ENCODE measurements around the gene TBXAS1.

The TBXAS1 gene

DNA sequence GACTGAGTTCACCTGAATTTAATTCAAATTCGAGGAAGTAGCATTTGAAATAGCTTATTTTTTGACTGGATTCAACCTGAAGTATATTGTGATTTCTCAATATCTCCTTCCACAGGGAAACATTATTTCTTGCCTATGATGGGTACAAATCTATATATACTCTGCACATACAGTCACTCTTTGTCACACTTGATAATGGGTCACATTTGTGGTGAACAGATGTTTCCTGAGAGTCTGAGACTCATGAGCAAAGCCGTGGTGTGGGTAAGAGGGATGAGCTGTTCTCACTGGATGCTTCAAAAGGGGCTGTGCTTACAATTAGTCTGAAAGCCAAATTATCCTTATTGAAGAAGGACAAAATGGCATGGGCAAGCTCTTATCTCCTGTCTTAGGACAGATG, 18.0 kb upstream of the TBXAS1 start:
- no peaks in the 10 kb centered on the region for H3K79me2 ChIP-seq (ENCODE audit: control insufficient read depth, low read length)
- H3F3A ChIP-seq (ENCODE audit: control insufficient read depth, insufficient read depth), result no peaks in the 10 kb centered on the region
- H3K4me3 ChIP-seq (ENCODE audit: low read length), result no peak overlapping the region
- H3K9me2 ChIP-seq (replicated peaks; ENCODE audit: control insufficient read depth, low read length), result no peaks in the 10 kb centered on the region
- H3K4me2 ChIP-seq (ENCODE audit: low read length), result no peak overlapping the region
- peaks cover 9% of the 10 kb centered on the region; the same call in 1 of the 2 replicates for H3K27me3 ChIP-seq (ENCODE audit: control insufficient read depth, low read length)
- no peaks in the 10 kb centered on the region for H4K20me1 ChIP-seq (ENCODE audit: control insufficient read depth, insufficient read depth, low read depth, low read length)
- H3K4me1 ChIP-seq (ENCODE audit: control insufficient read depth, low read length), result no peaks in the 10 kb centered on the region
- TF ChIP-seq, protein P1, sequence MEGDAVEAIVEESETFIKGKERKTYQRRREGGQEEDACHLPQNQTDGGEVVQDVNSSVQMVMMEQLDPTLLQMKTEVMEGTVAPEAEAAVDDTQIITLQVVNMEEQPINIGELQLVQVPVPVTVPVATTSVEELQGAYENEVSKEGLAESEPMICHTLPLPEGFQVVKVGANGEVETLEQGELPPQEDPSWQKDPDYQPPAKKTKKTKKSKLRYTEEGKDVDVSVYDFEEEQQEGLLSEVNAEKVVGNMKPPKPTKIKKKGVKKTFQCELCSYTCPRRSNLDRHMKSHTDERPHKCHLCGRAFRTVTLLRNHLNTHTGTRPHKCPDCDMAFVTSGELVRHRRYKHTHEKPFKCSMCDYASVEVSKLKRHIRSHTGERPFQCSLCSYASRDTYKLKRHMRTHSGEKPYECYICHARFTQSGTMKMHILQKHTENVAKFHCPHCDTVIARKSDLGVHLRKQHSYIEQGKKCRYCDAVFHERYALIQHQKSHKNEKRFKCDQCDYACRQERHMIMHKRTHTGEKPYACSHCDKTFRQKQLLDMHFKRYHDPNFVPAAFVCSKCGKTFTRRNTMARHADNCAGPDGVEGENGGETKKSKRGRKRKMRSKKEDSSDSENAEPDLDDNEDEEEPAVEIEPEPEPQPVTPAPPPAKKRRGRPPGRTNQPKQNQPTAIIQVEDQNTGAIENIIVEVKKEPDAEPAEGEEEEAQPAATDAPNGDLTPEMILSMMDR (IDR thresholded peaks at IDR 0.05; ENCODE audit: low read depth, low read length, poor library complexity, severe bottlenecking), result no peak
- no peak for TF ChIP-seq EZH2phosphoT487 (IDR thresholded peaks at IDR 0.05; ENCODE audit: borderline replicate concordance, low read length)
- H3K9me3 ChIP-seq (ENCODE audit: control insufficient read depth, insufficient read depth, low read length), result no peaks in the 10 kb centered on the region
- H3K27ac ChIP-seq (ENCODE audit: low read depth, low read length), result no peak overlapping the region
- no peaks in the 10 kb centered on the region for H3K36me3 ChIP-seq (ENCODE audit: control insufficient read depth, low read length)

GRCh38 chr7:139813151-139813550, 15.9 kb upstream of the TBXAS1 start:
- H3K9me3 ChIP-seq (ENCODE audit: control insufficient read depth, insufficient read depth, low read length), result no peaks in the 10 kb centered on the region
- H3K4me2 ChIP-seq (ENCODE audit: low read length), result no peak overlapping the region
- H3K27ac ChIP-seq (ENCODE audit: low read depth, low read length), result no peak overlapping the region
- H3K4me1 ChIP-seq (ENCODE audit: control insufficient read depth, low read length), result no peaks in the 10 kb centered on the region
- H3K79me2 ChIP-seq (ENCODE audit: control insufficient read depth, low read length), result no peaks in the 10 kb centered on the region
- H3K9me2 ChIP-seq (replicated peaks; ENCODE audit: control insufficient read depth, low read length), result no peaks in the 10 kb centered on the region
- H3F3A ChIP-seq (ENCODE audit: control insufficient read depth, insufficient read depth), result no peaks in the 10 kb centered on the region
- no peak overlapping the region for H3K4me3 ChIP-seq (ENCODE audit: low read length)
- TF ChIP-seq, protein P1 (IDR thresholded peaks at IDR 0.05; ENCODE audit: low read depth, low read length, poor library complexity, severe bottlenecking), result no peak
- TF ChIP-seq EZH2phosphoT487 (IDR thresholded peaks at IDR 0.05; ENCODE audit: borderline replicate concordance, low read length), result no peak
- no peaks in the 10 kb centered on the region for H4K20me1 ChIP-seq (ENCODE audit: control insufficient read depth, insufficient read depth, low read depth, low read length)
- H3K27me3 ChIP-seq (ENCODE audit: control insufficient read depth, low read length), result peaks cover 9% of the 10 kb centered on the region; the same call in 1 of the 2 replicates
- H3K36me3 ChIP-seq (ENCODE audit: control insufficient read depth, low read length), result no peaks in the 10 kb centered on the region

DNA sequence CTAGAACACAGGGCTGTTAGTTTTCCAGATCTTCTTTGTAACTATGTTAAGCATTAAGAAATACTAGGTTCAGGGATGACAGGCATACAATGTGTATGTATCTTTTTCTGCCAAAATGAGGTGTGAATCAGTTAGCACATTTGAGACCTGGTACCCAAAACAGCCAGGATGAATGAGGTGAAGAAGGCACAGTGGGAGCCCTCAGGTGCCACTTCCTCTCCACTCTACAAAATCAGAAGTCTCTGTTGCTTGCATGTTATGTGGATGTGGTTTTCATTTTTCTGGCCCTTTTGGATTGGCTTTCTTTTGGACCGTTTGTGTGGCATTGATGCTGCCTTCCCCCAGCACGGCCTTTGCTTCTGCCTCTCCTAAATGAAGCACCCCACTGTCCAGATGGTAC, 15.4 kb upstream of the TBXAS1 start:
- H3K9me2 ChIP-seq (replicated peaks; ENCODE audit: control insufficient read depth, low read length), result no peaks in the 10 kb centered on the region
- no peaks in the 10 kb centered on the region for H3K9me3 ChIP-seq (ENCODE audit: control insufficient read depth, insufficient read depth, low read length)
- H3K4me2 ChIP-seq (ENCODE audit: low read length), result no peak overlapping the region
- TF ChIP-seq, protein P1 (IDR thresholded peaks at IDR 0.05; ENCODE audit: low read depth, low read length, poor library complexity, severe bottlenecking), result no peak
- no peak for TF ChIP-seq EZH2phosphoT487 (IDR thresholded peaks at IDR 0.05; ENCODE audit: borderline replicate concordance, low read length)
- H3K36me3 ChIP-seq (ENCODE audit: control insufficient read depth, low read length), result no peaks in the 10 kb centered on the region
- no peaks in the 10 kb centered on the region for H3F3A ChIP-seq (ENCODE audit: control insufficient read depth, insufficient read depth)
- no peak overlapping the region for H3K27ac ChIP-seq (ENCODE audit: low read depth, low read length)
- peaks cover 9% of the 10 kb centered on the region; the same call in 1 of the 2 replicates for H3K27me3 ChIP-seq (ENCODE audit: control insufficient read depth, low read length)
- no peaks in the 10 kb centered on the region for H4K20me1 ChIP-seq (ENCODE audit: control insufficient read depth, insufficient read depth, low read depth, low read length)
- H3K4me3 ChIP-seq (ENCODE audit: low read length), result no peak overlapping the region
- no peaks in the 10 kb centered on the region for H3K4me1 ChIP-seq (ENCODE audit: control insufficient read depth, low read length)
- H3K79me2 ChIP-seq (ENCODE audit: control insufficient read depth, low read length), result no peaks in the 10 kb centered on the region

Data from DOHH2 (cell line).